NCI-H146 treated with DMSO at 0.1 percent for 48 hours (cell line): ENCODE data around the gene OSCP1.

Experiments
- DNase-seq: peaks from one replicate; lab custom pipeline; 2025; ENCODE audit not compliant: unreplicated experiment; lab: John Stamatoyannopoulos, UW

OSCP1 gene

GRCh38 chr1:36475341-36475740, 25.1 kb upstream of the OSCP1 start:
- no peak for DNase-seq

- DNase-seq: no peak
These were observed 22.4 kb upstream of the OSCP1 start for GRCh38 chr1:36472656-36473055.

GRCh38 chr1:36471830-36472641, 21.8 kb upstream of the OSCP1 start:
- no peak for DNase-seq

- no peak for DNase-seq
These were observed 18.9 kb upstream of the OSCP1 start for GRCh38 chr1:36469163-36469562.

GRCh38 chr1:36467700-36468455, 17.6 kb upstream of the OSCP1 start:
- no peak for DNase-seq

GRCh38 chr1:36467027-36467410, 16.8 kb upstream of the OSCP1 start:
- DNase-seq: no peak

- no peak for DNase-seq
These were observed 16.2 kb upstream of the OSCP1 start for GRCh38 chr1:36466370-36467026.

- no peak for DNase-seq
These were observed 15.6 kb upstream of the OSCP1 start for GRCh38 chr1:36465731-36466369.

GRCh38 chr1:36464605-36465393, 14.5 kb upstream of the OSCP1 start:
- DNase-seq: peak; percentile 86

- DNase-seq: peak; percentile 84
These were observed 13.8 kb upstream of the OSCP1 start, which contains the start of gene MRPS15 for GRCh38 chr1:36463803-36464604. MRPS15 (minus strand) TSS chr1:36464384; CDS start chr1:36464275, 109 bp downstream.

- no peak for DNase-seq
These were observed 13.2 kb upstream of the OSCP1 start for GRCh38 chr1:36463463-36463802.

GRCh38 chr1:36458910-36459309, 8.7 kb upstream of the OSCP1 start:
- DNase-seq: no peak

GRCh38 chr1:36457691-36458090, 7.4 kb upstream of the OSCP1 start:
- no peak for DNase-seq

- DNase-seq: no peak
These were observed 6.2 kb upstream of the OSCP1 start for GRCh38 chr1:36456391-36456928.

GRCh38 chr1:36455386-36455785, 5.1 kb upstream of the OSCP1 start:
- no peak for DNase-seq

GRCh38 chr1:36453600-36454388, 3.5 kb upstream of the OSCP1 start:
- DNase-seq: no peak

GRCh38 chr1:36453051-36453450, 2.8 kb upstream of the OSCP1 start:
- no peak for DNase-seq

GRCh38 chr1:36450919-36451305, 661 bp upstream of the OSCP1 start:
- no peak for DNase-seq
